HT1080 (cell line): ENCODE results near the gene IRF1. TPM values are rescaled to one million over a fixed set of nuclear protein-coding genes. Genes with fewer than 3 reads are reported as not detected.

ENCODE experiments used
- DNase-seq: peaks from one replicate; pipeline ENCODE4 v3.0.0-alpha.2; 2015; ENCODE audit warnings: low read depth
- total RNA-seq: library from RNA; depleted of rRNA; stranded (reverse); fragments of >200 nt; shearing (Covaris generic); gene quantifications from 2 replicates; pipeline ENCODE4 v1.2.3, GENCODE V29; 2014

IRF1 gene
- total RNA-seq, 1 experiment from 2014 or later: 13.6 TPM

GRCh38 chr5:132462333-132462732 lies 28.2 kb downstream of the IRF1 start:
- DNase-seq: no peak

- DNase-seq: no peak
Measured at GRCh38 chr5:132461569-132462070, 29.0 kb downstream of the IRF1 start.

- DNase-seq: no peak
Measured at GRCh38 chr5:132460846-132461568, 29.6 kb downstream of the IRF1 start.

- DNase-seq: peak; percentile 36
Measured at GRCh38 chr5:132459983-132460838, 30.4 kb downstream of the IRF1 start.

- DNase-seq: peak; percentile 88
Measured at GRCh38 chr5:132459031-132459982, 31.3 kb downstream of the IRF1 start.

- peak; percentile 82 for DNase-seq
Measured at GRCh38 chr5:132458651-132459030, 31.9 kb downstream of the IRF1 start.

- peak; percentile 42 for DNase-seq
Measured at GRCh38 chr5:132458226-132458560, 32.4 kb downstream of the IRF1 start.

- no peak for DNase-seq
Measured at GRCh38 chr5:132457371-132458225, 33.0 kb downstream of the IRF1 start.

- DNase-seq: no peak
Measured at GRCh38 chr5:132456987-132457361, 33.6 kb downstream of the IRF1 start.

- DNase-seq: peak; percentile 78
Measured at GRCh38 chr5:132456296-132456986, 34.1 kb downstream of the IRF1 start.

- no peak for DNase-seq
Measured at GRCh38 chr5:132455614-132456115, 34.9 kb downstream of the IRF1 start.

GRCh38 chr5:132454361-132454760 lies 36.2 kb downstream of the IRF1 start:
- DNase-seq: no peak

GRCh38 chr5:132451387-132451786 lies 39.2 kb downstream of the IRF1 start:
- DNase-seq: peak; percentile 54

- no peak for DNase-seq
Measured at GRCh38 chr5:132449060-132449459, 41.5 kb downstream of the IRF1 start.

GRCh38 chr5:132447196-132447595 lies 43.4 kb downstream of the IRF1 start:
- no peak for DNase-seq

GRCh38 chr5:132446621-132447020 lies 44.0 kb downstream of the IRF1 start:
- no peak for DNase-seq

- no peak for DNase-seq
Measured at GRCh38 chr5:132445930-132446329, 44.6 kb downstream of the IRF1 start.

GRCh38 chr5:132445640-132445923 lies 45.0 kb downstream of the IRF1 start:
- DNase-seq: no peak

- DNase-seq: no peak
Measured at GRCh38 chr5:132444841-132445639, 45.5 kb downstream of the IRF1 start.
